AG04449 (cell line): ENCODE data around the gene NDST3.

Experiments used
- CTCF ChIA-PET: fragments of 350-600 bp; formaldehyde crosslinking; extraction: SDS; loops from one replicate; lab custom pipeline; 2021; ENCODE audit warnings: antibody characterized with exemption; lab: Yijun Ruan, JAX
- POLR2A ChIA-PET: fragments of 400-600, 350-600 bp; formaldehyde crosslinking; extraction: SDS; loops from one replicate; lab custom pipeline; 2020; ENCODE audit warnings: antibody characterized with exemption, inconsistent platforms; lab: Yijun Ruan, JAX
- DNase-seq: peaks from one replicate; pipeline ENCODE4 v3.0.0-alpha.2; 2010; ENCODE audit warnings: low read depth, low spot score
- H3K4me3 ChIP-seq: 2 replicates; pipeline ENCODE4 v1.5.1; 2011; ENCODE audit warnings: low read depth, mild to moderate bottlenecking, control low read depth, low read length
- TF ChIP-seq, protein P1 (sequence below): IDR thresholded peaks from one replicate; pipeline ENCODE4 v1.5.1; 2011; ENCODE audit warnings: mild to moderate bottlenecking, moderate library complexity, low read length, control low read depth, inconsistent platforms; ENCODE audit not compliant: insufficient read depth; ENCODE audit errors: missing control alignments

The NDST3 gene

DNA sequence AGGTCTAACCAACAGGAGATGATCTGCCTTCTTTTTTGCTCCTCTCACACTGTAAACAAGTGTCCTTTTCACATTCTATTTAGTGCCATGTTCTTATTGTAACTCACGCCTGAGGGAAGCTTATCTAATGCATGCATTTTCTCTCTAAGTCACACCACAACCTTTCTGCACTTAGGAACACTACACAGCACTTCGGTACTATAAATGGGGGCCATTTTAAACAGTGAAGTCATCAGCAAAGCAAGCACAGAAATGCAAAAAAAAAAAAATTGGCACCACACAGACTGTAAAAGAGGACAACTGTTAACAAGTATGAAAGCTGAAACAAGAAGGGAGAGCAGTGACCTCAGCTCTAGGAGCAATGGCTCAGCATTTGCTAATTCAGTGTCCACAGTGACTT is 273.4 kb downstream of the NDST3 start:
- DNase-seq, result no peak
- CTCF ChIA-PET, result interaction anchor here (1.0 to 1.1 kb wide), 2 partner anchors 10 to 46 kb away, joined by 3 to 4 read pairs; no protein-coding TSS in a partner anchor
- TF ChIP-seq, protein P1, sequence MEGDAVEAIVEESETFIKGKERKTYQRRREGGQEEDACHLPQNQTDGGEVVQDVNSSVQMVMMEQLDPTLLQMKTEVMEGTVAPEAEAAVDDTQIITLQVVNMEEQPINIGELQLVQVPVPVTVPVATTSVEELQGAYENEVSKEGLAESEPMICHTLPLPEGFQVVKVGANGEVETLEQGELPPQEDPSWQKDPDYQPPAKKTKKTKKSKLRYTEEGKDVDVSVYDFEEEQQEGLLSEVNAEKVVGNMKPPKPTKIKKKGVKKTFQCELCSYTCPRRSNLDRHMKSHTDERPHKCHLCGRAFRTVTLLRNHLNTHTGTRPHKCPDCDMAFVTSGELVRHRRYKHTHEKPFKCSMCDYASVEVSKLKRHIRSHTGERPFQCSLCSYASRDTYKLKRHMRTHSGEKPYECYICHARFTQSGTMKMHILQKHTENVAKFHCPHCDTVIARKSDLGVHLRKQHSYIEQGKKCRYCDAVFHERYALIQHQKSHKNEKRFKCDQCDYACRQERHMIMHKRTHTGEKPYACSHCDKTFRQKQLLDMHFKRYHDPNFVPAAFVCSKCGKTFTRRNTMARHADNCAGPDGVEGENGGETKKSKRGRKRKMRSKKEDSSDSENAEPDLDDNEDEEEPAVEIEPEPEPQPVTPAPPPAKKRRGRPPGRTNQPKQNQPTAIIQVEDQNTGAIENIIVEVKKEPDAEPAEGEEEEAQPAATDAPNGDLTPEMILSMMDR, result no peak
- POLR2A ChIA-PET, result no interaction called here
- no peak overlapping the region for H3K4me3 ChIP-seq
